GOT3 (cell line): ENCODE measurements around the gene GPC6.

Source experiments
- DNase-seq: peaks from one replicate; lab custom pipeline; 2025; ENCODE audit warnings: mixed read lengths; lab: John Stamatoyannopoulos, UW

GPC6 gene

GRCh38 chr13:93680329-93680728 is 453.7 kb downstream of the GPC6 start:
- DNase-seq, result no peak

- DNase-seq, result no peak
Measured at GRCh38 chr13:93685900-93686299, 459.3 kb downstream of the GPC6 start.

GRCh38 chr13:93686399-93686798 is 459.8 kb downstream of the GPC6 start:
- DNase-seq, result no peak

GRCh38 chr13:93687261-93687660 is 460.7 kb downstream of the GPC6 start:
- DNase-seq, result no peak

GRCh38 chr13:93689333-93689732 is 462.7 kb downstream of the GPC6 start:
- no peak for DNase-seq

- no peak for DNase-seq
Measured at GRCh38 chr13:93690139-93690538, 463.5 kb downstream of the GPC6 start.

- DNase-seq, result no peak
Measured at GRCh38 chr13:93698016-93698613, 471.5 kb downstream of the GPC6 start.

- DNase-seq, result no peak
Measured at GRCh38 chr13:93700115-93700514, 473.5 kb downstream of the GPC6 start.

- DNase-seq, result no peak
Measured at GRCh38 chr13:93708308-93709075, 481.9 kb downstream of the GPC6 start.

GRCh38 chr13:93709506-93710244 is 483.1 kb downstream of the GPC6 start:
- no peak for DNase-seq

- no peak for DNase-seq
Measured at GRCh38 chr13:93714171-93714570, 487.6 kb downstream of the GPC6 start.

GRCh38 chr13:93715866-93716265 is 489.3 kb downstream of the GPC6 start:
- no peak for DNase-seq

- no peak for DNase-seq
Measured at GRCh38 chr13:93716623-93717022, 490.0 kb downstream of the GPC6 start.

GRCh38 chr13:93721483-93721882 is 494.9 kb downstream of the GPC6 start:
- DNase-seq, result no peak

GRCh38 chr13:93723316-93723715 is 496.7 kb downstream of the GPC6 start:
- DNase-seq, result no peak

- no peak for DNase-seq
Measured at GRCh38 chr13:93724187-93724586, 497.6 kb downstream of the GPC6 start.

- no peak for DNase-seq
Measured at GRCh38 chr13:93726173-93726957, 499.8 kb downstream of the GPC6 start.

- no peak for DNase-seq
Measured at GRCh38 chr13:93727211-93728141, 500.9 kb downstream of the GPC6 start.

GRCh38 chr13:93729383-93729782 is 502.8 kb downstream of the GPC6 start:
- no peak for DNase-seq

GRCh38 chr13:93730780-93731179 is 504.2 kb downstream of the GPC6 start:
- DNase-seq, result no peak

- DNase-seq, result no peak
Measured at GRCh38 chr13:93732186-93732585, 505.6 kb downstream of the GPC6 start.
